IMR-90 (cell line): Measurements from ENCODE around the gene FBXO41. TPM values are rescaled to one million over a fixed set of nuclear protein-coding genes. Genes with fewer than 3 reads are reported as not detected.

Source experiments
- ATAC-seq: fragments of 200-7000 bp; cut with Tn5 transposase; 2 replicates; pipeline ENCODE4 v1.9.1; 2020; ENCODE audit warnings: low read depth, mild to moderate bottlenecking, moderate library complexity
- BruUV-seq: library from RNA; stranded (reverse); fragments of 400-500 nt; replicated peaks from 2 replicates; lab custom pipeline; 2021; lab: Mats Ljungman, UMichigan
- CTCF ChIA-PET: fragments of 300-600 bp; formaldehyde crosslinking; extraction: SDS; loops from one replicate; lab custom pipeline; 2021; ENCODE audit warnings: antibody characterized with exemption; lab: Yijun Ruan, JAX
- POLR2A ChIA-PET: fragments of 300-600 bp; sonication (Branson Sonifier 250); formaldehyde crosslinking; loops from one replicate; lab custom pipeline; 2022; ENCODE audit warnings: antibody characterized with exemption; ENCODE audit not compliant: unreplicated experiment; lab: Charles Lee
- DNase-seq: peaks from one replicate; pipeline ENCODE4 v3.0.0; 2013
- H2AFZ ChIP-seq: replicated peaks from 2 replicates; pipeline ENCODE3; 2013; ENCODE audit warnings: low read length, mild to moderate bottlenecking; ENCODE audit not compliant: poor library complexity
- H2AK5ac ChIP-seq: 2 replicates; pipeline ENCODE4 v1.6.1; 2013; ENCODE audit warnings: low read depth, low read length, inconsistent platforms
- H2AK9ac ChIP-seq: replicated peaks from 2 replicates; pipeline ENCODE3; 2013; ENCODE audit warnings: mild to moderate bottlenecking, low read depth, low read length, moderate library complexity; ENCODE audit not compliant: poor library complexity
- H2BK120ac ChIP-seq: 2 replicates; pipeline ENCODE4 v1.6.1; 2013; ENCODE audit warnings: low read depth, low read length, inconsistent platforms
- H2BK15ac ChIP-seq: 3 replicates; pipeline ENCODE4 v1.6.1; 2013; ENCODE audit warnings: low read depth, low read length, inconsistent platforms
- H2BK20ac ChIP-seq: 2 replicates; pipeline ENCODE4 v1.6.1; 2013; ENCODE audit warnings: low read depth, mild to moderate bottlenecking, inconsistent platforms, low read length, moderate library complexity
- H2BK5ac ChIP-seq: 2 replicates; pipeline ENCODE4 v1.6.1; 2013; ENCODE audit warnings: mild to moderate bottlenecking, low read depth, low read length, inconsistent platforms; ENCODE audit not compliant: poor library complexity, severe bottlenecking
- H3K14ac ChIP-seq: replicated peaks from 2 replicates; pipeline ENCODE4 v1.6.1; 2013; ENCODE audit warnings: low read depth, low read length, inconsistent platforms
- H3K18ac ChIP-seq: 2 replicates; pipeline ENCODE4 v1.6.1; 2013; ENCODE audit warnings: low read depth, low read length, control low read depth
- H3K23ac ChIP-seq: 2 replicates; pipeline ENCODE4 v1.6.1; 2013; ENCODE audit warnings: low read depth, low read length, inconsistent platforms
- H3K27ac ChIP-seq: 2 replicates; pipeline ENCODE4 v1.5.1; 2013; ENCODE audit warnings: mild to moderate bottlenecking, control low read depth, low read length; ENCODE audit not compliant: insufficient read depth
- H3K27me3 ChIP-seq: 2 replicates; pipeline ENCODE4 v1.6.1; 2013; ENCODE audit warnings: low read length; ENCODE audit not compliant: control insufficient read depth, insufficient read depth
- H3K36me3 ChIP-seq: 2 replicates; pipeline ENCODE4 v1.6.1; 2013; ENCODE audit warnings: low read length, mixed read lengths; ENCODE audit not compliant: control insufficient read depth, insufficient read depth
- H3K4ac ChIP-seq: 2 replicates; pipeline ENCODE4 v1.6.1; 2013; ENCODE audit warnings: low read depth, low read length, inconsistent platforms
- H3K4me1 ChIP-seq: 2 replicates; pipeline ENCODE4 v1.6.1; 2013; ENCODE audit warnings: low read length, mixed read lengths; ENCODE audit not compliant: control insufficient read depth, insufficient read depth
- H3K4me2 ChIP-seq: 2 replicates; pipeline ENCODE4 v1.6.1; 2013; ENCODE audit warnings: low read depth, mild to moderate bottlenecking, control low read depth, low read length, moderate library complexity
- H3K4me3 ChIP-seq: 2 replicates; pipeline ENCODE4 v1.5.1; 2013; ENCODE audit warnings: low read depth, mild to moderate bottlenecking, control low read depth, low read length, moderate library complexity; ENCODE audit not compliant: insufficient read depth
- H3K56ac ChIP-seq: 2 replicates; pipeline ENCODE4 v1.6.1; 2013; ENCODE audit warnings: low read length, inconsistent platforms; ENCODE audit not compliant: insufficient read depth; ENCODE audit errors: extremely low read depth
- H3K79me1 ChIP-seq, 2 experiments: 2 replicates each; pipeline ENCODE4 v1.6.1; 2013; ENCODE audit warnings: low read length in 2 of 2, inconsistent platforms in 1 of 2, low read depth in 1 of 2
- H3K9ac ChIP-seq: 2 replicates; pipeline ENCODE4 v1.6.1; 2013; ENCODE audit warnings: low read depth, low read length, control low read depth
- H3K9me1 ChIP-seq: 2 replicates; pipeline ENCODE4 v1.6.1; 2013; ENCODE audit warnings: low read length, inconsistent platforms; ENCODE audit not compliant: insufficient read depth
- H3K9me3 ChIP-seq: 2 replicates; pipeline ENCODE4 v1.6.1; 2013; ENCODE audit warnings: low read length; ENCODE audit not compliant: control insufficient read depth, insufficient read depth
- H4K20me1 ChIP-seq: 2 replicates; pipeline ENCODE4 v1.6.1; 2013; ENCODE audit warnings: low read length, inconsistent platforms; ENCODE audit not compliant: insufficient read depth
- H4K5ac ChIP-seq: 2 replicates; pipeline ENCODE4 v1.6.1; 2013; ENCODE audit warnings: mild to moderate bottlenecking, low read depth, low read length, control low read depth
- H4K8ac ChIP-seq, 2 experiments: 2 replicates each; pipeline ENCODE4 v1.6.1; 2013; ENCODE audit warnings: low read depth in 2 of 2, low read length in 2 of 2, control low read depth in 1 of 2, inconsistent platforms in 1 of 2
- H4K91ac ChIP-seq: 2 replicates; pipeline ENCODE4 v1.6.1; 2013; ENCODE audit warnings: low read depth, low read length, inconsistent platforms; ENCODE audit not compliant: insufficient read depth
- BHLHE40 ChIP-seq: fragments of 150-350 bp; IDR thresholded peaks from 2 replicates; pipeline ENCODE4 v1.6.1; 2016; ENCODE audit warnings: mild to moderate bottlenecking, low read depth, low read length
- CEBPB ChIP-seq: IDR thresholded peaks from 2 replicates; pipeline ENCODE4 v1.6.1; 2012; ENCODE audit warnings: low read depth, low read length, improper control_type of control experiment
- CHD1 ChIP-seq: IDR thresholded peaks from 2 replicates; pipeline ENCODE4 v1.6.1; 2012; ENCODE audit warnings: low read depth, low read length, improper control_type of control experiment
- ELK1 ChIP-seq: fragments of 150-350 bp; IDR thresholded peaks from 2 replicates; pipeline ENCODE4 v1.6.1; 2016; ENCODE audit warnings: low read depth, mild to moderate bottlenecking, low read length, moderate library complexity, borderline replicate concordance
- FOS ChIP-seq: fragments of 150-350 bp; IDR thresholded peaks from 2 replicates; pipeline ENCODE4 v1.6.1; 2016; ENCODE audit warnings: low read depth, low read length
- MAFK ChIP-seq: IDR thresholded peaks from 2 replicates; pipeline ENCODE4 v1.6.1; 2012; ENCODE audit warnings: low read depth, low read length, improper control_type of control experiment
- MAZ ChIP-seq: IDR thresholded peaks from 2 replicates; pipeline ENCODE4 v1.6.1; 2012; ENCODE audit warnings: low read depth, mild to moderate bottlenecking, low read length, improper control_type of control experiment, moderate library complexity, borderline replicate concordance
- MXI1 ChIP-seq: IDR thresholded peaks from 2 replicates; pipeline ENCODE4 v1.6.1; 2012; ENCODE audit warnings: low read depth, mild to moderate bottlenecking, low read length, moderate library complexity, borderline replicate concordance
- NFE2L2 ChIP-seq: fragments of 150-350 bp; IDR thresholded peaks from 2 replicates; pipeline ENCODE4 v1.6.1; 2016; ENCODE audit warnings: low read depth, mild to moderate bottlenecking, low read length
- POLR2A ChIP-seq: IDR thresholded peaks from 2 replicates; pipeline ENCODE4 v1.6.1; 2012; ENCODE audit warnings: mild to moderate bottlenecking, low read depth, low read length
- RCOR1 ChIP-seq: IDR thresholded peaks from 2 replicates; pipeline ENCODE4 v1.6.1; 2012; ENCODE audit warnings: mild to moderate bottlenecking, low read length, improper control_type of control experiment; ENCODE audit not compliant: insufficient replicate concordance
- RFX5 ChIP-seq: IDR thresholded peaks from 2 replicates; pipeline ENCODE4 v1.8.0; 2012; ENCODE audit warnings: low read depth, mild to moderate bottlenecking, low read length, moderate library complexity
- SMC3 ChIP-seq: fragments of 150-350 bp; IDR thresholded peaks from 2 replicates; pipeline ENCODE4 v1.6.1; 2016; ENCODE audit warnings: low read depth, mild to moderate bottlenecking, antibody characterized with exemption, low read length, moderate library complexity
- USF2 ChIP-seq: fragments of 150-350 bp; IDR thresholded peaks from 2 replicates; pipeline ENCODE4 v1.6.1; 2017; ENCODE audit warnings: mild to moderate bottlenecking, antibody characterized with exemption, low read length, low read depth
- WGBS, 2 experiments: methylation state at CpG; one replicate each; pipeline versions ENCODE4 v1.1.5 to v1.1.7; 2013; ENCODE audit warnings: missing lambda C conversion rate in 2 of 2; ENCODE audit not compliant: insufficient read length in 1 of 2; ENCODE audit errors: extremely low coverage in 2 of 2; 5-methylcytosine and 5-hydroxymethylcytosine counted together
- dilution Hi-C: fragments of 300-500 bp; cut with HindIII; formaldehyde crosslinking; loops from one replicate; pipeline ENCODE4 v1.14.3; 2018; ENCODE audit warnings: low sequenced_read_pairs; ENCODE audit not compliant: unreplicated experiment
- in situ Hi-C: fragments of 300-500 bp; cut with MboI; formaldehyde crosslinking; loops from 3 replicates; pipeline ENCODE4 v1.14.3; 2019; ENCODE audit warnings: low sequenced_read_pairs, inconsistent platforms, mixed read lengths
- intact Hi-C: fragments of 100-400 bp; cut with micrococcal nuclease; formaldehyde crosslinking; loops from 2 replicates; pipeline ENCODE4 v1.10.0; 2022
- polyA plus RNA-seq, 3 experiments: library from polyadenylated mRNA; depleted of rRNA; stranded (reverse); fragments of >200 nt; gene quantifications; 2 replicates each; pipeline ENCODE4 v1.2.3, GENCODE V29; 2012; ENCODE audit warnings: low replicate concordance in 1 of 3
- total RNA-seq: library from RNA; depleted of rRNA; stranded (reverse); fragments of >200 nt; gene quantifications from 2 replicates; pipeline ENCODE4 v1.2.3, GENCODE V29; 2012

FBXO41 gene
- total and polyA plus RNA-seq, 2 of the 4 experiments (the other 2 are of a cell fraction), result 0.54 to 3.7 TPM

- dilution Hi-C loops, result no loop called here
- Histone ChIP-seq H4K91ac (no peak overlapping the region), H3K18ac (no peak overlapping the region), H3K14ac (no peak overlapping the region), H4K8ac (no peak overlapping the region), H3K4me1 (no peaks in the 10 kb centered on the region), H3K23ac (no peak overlapping the region), H3K4me3 (no peak overlapping the region), H2BK15ac (no peak overlapping the region), H3K36me3 (peaks cover 12% of the 10 kb centered on the region), H3K4me2 (no peak overlapping the region), H3K9me1 (peaks cover 7% of the 10 kb centered on the region; the same call in 1 of the 2 replicates), H2AK9ac (no peak overlapping the region), H4K20me1 (peaks cover 8% of the 10 kb centered on the region), H3K9me3 (no peaks in the 10 kb centered on the region), H2BK120ac (no peak overlapping the region), H3K27me3 (no peaks in the 10 kb centered on the region), H3K9ac (no peak overlapping the region), H4K5ac (no peak overlapping the region), H2BK20ac (no peak overlapping the region), H2BK5ac (no peak overlapping the region), H3K56ac (no peak overlapping the region), H3K27ac (no peak overlapping the region), H2AFZ (no peak overlapping the region), H3K4ac (no peak overlapping the region), H2AK5ac (no peak overlapping the region), H3K79me1 (no peaks in the 10 kb centered on the region)
- CTCF ChIA-PET, result no interaction called here
- intact Hi-C loops, result no loop called here
- POLR2A ChIA-PET, result no interaction called here
- DNase-seq, result no peak
- no TSS peak for BruUV-seq
- in situ Hi-C loops, result no loop called here
- no peak for ATAC-seq
- no peak for TF ChIP-seq USF2
- no peak for TF ChIP-seq CHD1
- no peak for TF ChIP-seq MAZ
- TF ChIP-seq NFE2L2, result no peak
- TF ChIP-seq BHLHE40, result no peak
- TF ChIP-seq ELK1, result no peak
- TF ChIP-seq FOS, result no peak
- no peak for TF ChIP-seq POLR2A
- TF ChIP-seq MXI1, result no peak
- no peak for TF ChIP-seq CEBPB
- no peak for TF ChIP-seq SMC3
- TF ChIP-seq RFX5, result no peak
- TF ChIP-seq MAFK, result no peak
- TF ChIP-seq RCOR1, result no peak
- 29% methylated on average over 1 of the region's 8 CpGs; no CpG with 5 or more reads in 1 of the 2 experiments for WGBS, 2 experiments
Observed at GRCh38 chr2:73259276-73259675, 25.0 kb downstream of the FBXO41 start.
